GM18498 (cell line): Measurements from ENCODE around the gene SYT13.

ENCODE experiments used
- ATAC-seq: cut with Tn5 transposase; IDR thresholded peaks from one replicate; pipeline ENCODE4 v1.9.1; 2021; ENCODE audit warnings: mild to moderate bottlenecking, moderate library complexity; ENCODE audit not compliant: unreplicated experiment

Gene SYT13

GRCh38 chr11:45285930-45286632, at the start of gene SYT13:
Gene SYT13, minus strand, starts transcription at chr11:45286341. Its CDS starts 134 bp downstream, at chr11:45286207.
- ATAC-seq, result no peak

- ATAC-seq, result no peak
These were observed 49.3 kb upstream of the SYT13 start for GRCh38 chr11:45335434-45335833.

- no peak for ATAC-seq
These were observed 48.7 kb upstream of the SYT13 start for GRCh38 chr11:45334836-45335235.

GRCh38 chr11:45334410-45334809, 48.3 kb upstream of the SYT13 start:
- ATAC-seq, result no peak

- no peak for ATAC-seq
These were observed 47.1 kb upstream of the SYT13 start for GRCh38 chr11:45333001-45333971.

GRCh38 chr11:45332276-45332934, 46.3 kb upstream of the SYT13 start:
- no peak for ATAC-seq

- ATAC-seq, result no peak
These were observed 45.7 kb upstream of the SYT13 start for GRCh38 chr11:45331839-45332238.

GRCh38 chr11:45328726-45329125, 42.6 kb upstream of the SYT13 start:
- no peak for ATAC-seq

- no peak for ATAC-seq
These were observed 38.3 kb upstream of the SYT13 start for GRCh38 chr11:45324459-45324858.

- ATAC-seq, result no peak
These were observed 37.6 kb upstream of the SYT13 start for GRCh38 chr11:45323601-45324249.

GRCh38 chr11:45322891-45323600, 36.9 kb upstream of the SYT13 start:
- ATAC-seq, result no peak

- ATAC-seq, result no peak
These were observed 36.1 kb upstream of the SYT13 start for GRCh38 chr11:45322111-45322705.

GRCh38 chr11:45321669-45322068, 35.5 kb upstream of the SYT13 start:
- no peak for ATAC-seq

GRCh38 chr11:45321031-45321595, 35.0 kb upstream of the SYT13 start:
- ATAC-seq, result no peak

- no peak for ATAC-seq
These were observed 34.2 kb upstream of the SYT13 start for GRCh38 chr11:45320371-45320770.

- ATAC-seq, result no peak
These were observed 32.9 kb upstream of the SYT13 start for GRCh38 chr11:45319077-45319476.

GRCh38 chr11:45318516-45318915, 32.4 kb upstream of the SYT13 start:
- no peak for ATAC-seq

GRCh38 chr11:45316258-45316657, 30.1 kb upstream of the SYT13 start:
- no peak for ATAC-seq

GRCh38 chr11:45314900-45315299, 28.8 kb upstream of the SYT13 start:
- ATAC-seq, result no peak
